Esophagus mucosa (tissue), 1 donor: Measurements from ENCODE around the gene TMC3. TPM values are rescaled to one million over a fixed set of nuclear protein-coding genes. Genes with fewer than 3 reads are reported as not detected.
"Not testable (repeated sequence)": the region's sequence is repeated elsewhere in the genome, so short reads cannot be mapped to it uniquely, and the experiment has no call there.

Source experiments
- ATAC-seq: fragments of 200-7000 bp; cut with Tn5 transposase; one replicate; pipeline ENCODE4 v1.9.1; 2020
- total RNA-seq: library from RNA; stranded (reverse); gene quantifications from one replicate; pipeline ENCODE4 v1.2.4, GENCODE V29; 2023
- donor health status: DM: yes; HTN: yes; CAD: no.

TMC3 gene
- total RNA-seq, 1 donor from 2014 or later, result not detected

- no peak for ATAC-seq
These were observed 30.6 kb downstream of the TMC3 start for GRCh38 chr15:81343371-81343770.

GRCh38 chr15:81341351-81341750 lies 32.7 kb downstream of the TMC3 start:
- no peak for ATAC-seq

- no peak for ATAC-seq
These were observed 34.2 kb downstream of the TMC3 start for GRCh38 chr15:81339851-81340250.

GRCh38 chr15:81339321-81339720 lies 34.7 kb downstream of the TMC3 start:
- no peak for ATAC-seq

GRCh38 chr15:81338170-81339007 lies 35.6 kb downstream of the TMC3 start:
- no peak for ATAC-seq

GRCh38 chr15:81337713-81338157 lies 36.3 kb downstream of the TMC3 start:
- no peak for ATAC-seq

- ATAC-seq, result no peak
These were observed 36.8 kb downstream of the TMC3 start for GRCh38 chr15:81337241-81337640.

GRCh38 chr15:81336568-81336967 lies 37.4 kb downstream of the TMC3 start:
- no peak for ATAC-seq

GRCh38 chr15:81335631-81336030 lies 38.4 kb downstream of the TMC3 start:
- no peak for ATAC-seq

- no peak for ATAC-seq
These were observed 39.1 kb downstream of the TMC3 start for GRCh38 chr15:81334768-81335435.

GRCh38 chr15:81333363-81333762 lies 40.6 kb downstream of the TMC3 start:
- ATAC-seq, result no peak

- no peak for ATAC-seq
These were observed 41.7 kb downstream of the TMC3 start for GRCh38 chr15:81332326-81332725.

- ATAC-seq, result no peak
These were observed 42.4 kb downstream of the TMC3 start for GRCh38 chr15:81331600-81331999.

- ATAC-seq, result not testable (repeated sequence)
These were observed 42.9 kb downstream of the TMC3 start for GRCh38 chr15:81331141-81331540.

GRCh38 chr15:81330366-81331090 lies 43.5 kb downstream of the TMC3 start:
- ATAC-seq, result no peak

- no peak for ATAC-seq
These were observed 44.6 kb downstream of the TMC3 start for GRCh38 chr15:81329446-81329845.

GRCh38 chr15:81327516-81327915 lies 46.5 kb downstream of the TMC3 start:
- no peak for ATAC-seq

GRCh38 chr15:81326466-81327212 lies 47.4 kb downstream of the TMC3 start:
- ATAC-seq, result no peak

GRCh38 chr15:81323944-81324881 lies 49.8 kb downstream of the TMC3 start, which contains the start of gene STARD5:
STARD5 (minus strand) TSS chr15:81324141; CDS start chr15:81324099, 42 bp downstream.
- ATAC-seq, result peak; percentile 99

- peak; percentile 22 for ATAC-seq
These were observed 50.5 kb downstream of the TMC3 start for GRCh38 chr15:81323559-81323943.

GRCh38 chr15:81322676-81323253 lies 51.2 kb downstream of the TMC3 start:
- ATAC-seq, result peak; percentile 59
